Natural killer cell (primary cell): ENCODE results near the gene RAI14. TPM values are rescaled to one million over a fixed set of nuclear protein-coding genes. Genes with fewer than 3 reads are reported as not detected.

ENCODE experiments used
- ATAC-seq, 3 donors: fragments of 150-1000 bp in 2 of 3; fragments of 200-7000 bp in 1 of 3; cut with Tn5 transposase; 1 replicate in 1 of 3; 2 replicates in 2 of 3; pipeline ENCODE4 v1.10.0; 2021; ENCODE audit warnings: mild to moderate bottlenecking in 2 of 3, moderate library complexity in 2 of 3
- DNase-seq, 2 donors: peaks; one replicate each; pipeline versions ENCODE4 v3.0.0 to v3.0.0-alpha.2; 2013 to 2021; ENCODE audit warnings: mixed read lengths in 1 of 2
- H3K27ac ChIP-seq: one replicate; pipeline ENCODE4 v1.5.1; 2013; ENCODE audit warnings: mild to moderate bottlenecking, low read length
- H3K27me3 ChIP-seq: one replicate; pipeline ENCODE4 v1.6.1; 2013; ENCODE audit warnings: low read length; ENCODE audit not compliant: control insufficient read depth, insufficient read depth
- H3K36me3 ChIP-seq: one replicate; pipeline ENCODE4 v1.6.1; 2013; ENCODE audit warnings: low read length; ENCODE audit not compliant: control insufficient read depth, insufficient read depth
- H3K4me1 ChIP-seq: one replicate; pipeline ENCODE4 v1.6.1; 2013; ENCODE audit warnings: low read length; ENCODE audit not compliant: control insufficient read depth, insufficient read depth
- H3K4me3 ChIP-seq: one replicate; pipeline ENCODE4 v1.5.1; 2013; ENCODE audit warnings: low read length
- H3K9me3 ChIP-seq: one replicate; pipeline ENCODE4 v1.6.1; 2013; ENCODE audit warnings: low read length; ENCODE audit not compliant: control insufficient read depth, insufficient read depth
- H3K27ac Mint-ChIP-seq, 2 donors: one replicate each; pipeline ENCODE4 v1.8.0; 2022; ENCODE audit warnings: mild to moderate bottlenecking in 2 of 2, mixed read lengths in 2 of 2, moderate library complexity in 1 of 2
- H3K27me3 Mint-ChIP-seq, 2 donors: one replicate each; pipeline ENCODE4 v1.8.0; 2022; ENCODE audit warnings: low read depth in 2 of 2, mixed read lengths in 2 of 2
- H3K36me3 Mint-ChIP-seq: one replicate; pipeline ENCODE4 v1.8.0; 2022; ENCODE audit warnings: mixed read lengths
- H3K4me1 Mint-ChIP-seq, 2 donors: one replicate each; pipeline ENCODE4 v1.8.0; 2022; ENCODE audit warnings: mixed read lengths in 2 of 2
- H3K4me3 Mint-ChIP-seq: one replicate; pipeline ENCODE4 v1.8.0; 2022; ENCODE audit warnings: mild to moderate bottlenecking, moderate library complexity, mixed read lengths
- H3K9me3 Mint-ChIP-seq, 2 donors: one replicate each; pipeline ENCODE4 v1.8.0; 2022; ENCODE audit warnings: mixed read lengths in 2 of 2
- WGBS: methylation state at CpG from one replicate; pipeline ENCODE4 v1.1.7; 2013; ENCODE audit warnings: missing lambda C conversion rate; ENCODE audit not compliant: insufficient coverage; 5-methylcytosine and 5-hydroxymethylcytosine counted together
- intact Hi-C: fragments of 100-400 bp; cut with micrococcal nuclease; formaldehyde crosslinking; loops from one replicate; pipeline ENCODE4 v1.14.2; 2022
- total RNA-seq, 4 donors: library from RNA; stranded (reverse); fragments of 120-200 nt in 1 of 4; gene quantifications; one replicate each; pipeline versions ENCODE4 v1.2.3 to v1.2.4, GENCODE V29; 2013 to 2022
- TF ChIP-seq, protein P1 (sequence below): fragments of 200-600 bp; IDR thresholded peaks from one replicate; pipeline ENCODE4 v1.8.0; 2022; ENCODE audit warnings: antibody characterized with exemption

The RAI14 gene
- total RNA-seq, 3 donors from 2014 or later (not counting 1 experiment from before 2014, with no cell fraction given), result 0.40 to 2.9 (median 2.8) TPM

DNA sequence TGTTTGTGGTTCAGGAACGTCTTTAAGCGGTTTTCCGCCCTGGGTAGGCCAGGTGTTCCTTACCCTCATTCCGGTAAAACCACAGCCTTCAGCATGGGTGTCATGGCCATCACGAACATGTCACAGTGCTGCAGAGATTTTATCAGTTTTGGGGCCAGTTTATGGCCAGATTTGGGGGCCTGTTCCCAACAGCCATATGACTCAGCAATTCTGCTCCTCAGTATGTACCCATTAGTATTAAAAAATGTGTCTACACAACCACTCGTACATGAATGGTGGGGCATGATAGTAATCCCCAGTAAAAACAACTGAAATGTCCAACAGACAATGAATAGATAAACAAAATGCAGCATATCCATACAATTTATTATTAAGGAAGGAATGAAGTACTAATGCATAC lies 130.9 kb downstream of the RAI14 start:
- peaks cover 0 to 2% of the 10 kb centered on the region in 2 donors for H3K9me3 Mint-ChIP-seq
- ATAC-seq, result no peak
- WGBS, result 76% methylated on average over 5 of the region's 6 CpGs
- no peaks in the 10 kb centered on the region for H3K9me3 ChIP-seq
- H3K27ac ChIP-seq, result no peak overlapping the region
- no peaks in the 10 kb centered on the region for H3K27me3 ChIP-seq
- no peak for DNase-seq
- no peak overlapping the region for H3K27ac Mint-ChIP-seq
- H3K27me3 Mint-ChIP-seq, result peaks cover 2 to 6% of the 10 kb centered on the region in 2 donors
- intact Hi-C loops, result no loop called here
- H3K4me1 Mint-ChIP-seq, result no peaks in the 10 kb centered on the region
- H3K4me1 ChIP-seq, result no peaks in the 10 kb centered on the region
- no peak overlapping the region for H3K4me3 ChIP-seq
- H3K36me3 ChIP-seq, result no peaks in the 10 kb centered on the region
- no peaks in the 10 kb centered on the region for H3K36me3 Mint-ChIP-seq
- TF ChIP-seq, protein P1, sequence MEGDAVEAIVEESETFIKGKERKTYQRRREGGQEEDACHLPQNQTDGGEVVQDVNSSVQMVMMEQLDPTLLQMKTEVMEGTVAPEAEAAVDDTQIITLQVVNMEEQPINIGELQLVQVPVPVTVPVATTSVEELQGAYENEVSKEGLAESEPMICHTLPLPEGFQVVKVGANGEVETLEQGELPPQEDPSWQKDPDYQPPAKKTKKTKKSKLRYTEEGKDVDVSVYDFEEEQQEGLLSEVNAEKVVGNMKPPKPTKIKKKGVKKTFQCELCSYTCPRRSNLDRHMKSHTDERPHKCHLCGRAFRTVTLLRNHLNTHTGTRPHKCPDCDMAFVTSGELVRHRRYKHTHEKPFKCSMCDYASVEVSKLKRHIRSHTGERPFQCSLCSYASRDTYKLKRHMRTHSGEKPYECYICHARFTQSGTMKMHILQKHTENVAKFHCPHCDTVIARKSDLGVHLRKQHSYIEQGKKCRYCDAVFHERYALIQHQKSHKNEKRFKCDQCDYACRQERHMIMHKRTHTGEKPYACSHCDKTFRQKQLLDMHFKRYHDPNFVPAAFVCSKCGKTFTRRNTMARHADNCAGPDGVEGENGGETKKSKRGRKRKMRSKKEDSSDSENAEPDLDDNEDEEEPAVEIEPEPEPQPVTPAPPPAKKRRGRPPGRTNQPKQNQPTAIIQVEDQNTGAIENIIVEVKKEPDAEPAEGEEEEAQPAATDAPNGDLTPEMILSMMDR, result no peak
- no peak overlapping the region for H3K4me3 Mint-ChIP-seq

DNA sequence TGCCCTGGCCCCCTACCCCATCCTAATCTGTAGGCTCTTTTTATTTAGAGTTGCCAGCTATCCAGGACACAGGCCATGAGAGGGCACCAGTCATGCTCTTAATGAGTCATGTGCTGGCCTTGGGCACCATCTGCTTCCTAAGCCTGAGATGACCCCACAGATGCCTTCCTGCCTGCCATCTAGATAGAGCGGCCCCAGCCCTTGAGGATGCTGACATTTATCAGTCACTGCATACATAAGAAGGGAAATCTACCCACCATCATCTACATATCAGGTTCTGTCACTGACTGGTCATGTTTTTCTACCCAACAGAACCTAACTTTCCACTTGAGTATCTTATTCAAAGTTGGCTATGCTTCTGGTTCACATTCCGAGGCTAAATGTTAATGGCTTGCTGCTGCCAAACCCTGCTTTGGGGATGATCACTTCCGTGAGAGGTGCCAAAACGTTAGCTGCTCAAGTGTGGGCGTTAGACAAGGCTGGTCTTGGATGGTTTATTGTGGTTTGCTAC lies 132.9 kb downstream of the RAI14 start:
- Mint-ChIP-seq H3K27ac (no peak overlapping the region), H3K36me3 (no peaks in the 10 kb centered on the region), H3K27me3 (peaks cover 2 to 6% of the 10 kb centered on the region in 2 donors), H3K4me1 (no peaks in the 10 kb centered on the region), H3K9me3 (peaks cover 0 to 2% of the 10 kb centered on the region in 2 donors), H3K4me3 (no peak overlapping the region)
- TF ChIP-seq, protein P1, result no peak
- Histone ChIP-seq H3K4me1 (no peaks in the 10 kb centered on the region), H3K4me3 (no peak overlapping the region), H3K36me3 (no peaks in the 10 kb centered on the region), H3K9me3 (no peaks in the 10 kb centered on the region), H3K27me3 (no peaks in the 10 kb centered on the region), H3K27ac (no peak overlapping the region)
- WGBS, result 80% methylated on average over 5 of the region's 5 CpGs
- intact Hi-C loops, result no loop called here
- DNase-seq, result no peak
- ATAC-seq, result no peak

DNA sequence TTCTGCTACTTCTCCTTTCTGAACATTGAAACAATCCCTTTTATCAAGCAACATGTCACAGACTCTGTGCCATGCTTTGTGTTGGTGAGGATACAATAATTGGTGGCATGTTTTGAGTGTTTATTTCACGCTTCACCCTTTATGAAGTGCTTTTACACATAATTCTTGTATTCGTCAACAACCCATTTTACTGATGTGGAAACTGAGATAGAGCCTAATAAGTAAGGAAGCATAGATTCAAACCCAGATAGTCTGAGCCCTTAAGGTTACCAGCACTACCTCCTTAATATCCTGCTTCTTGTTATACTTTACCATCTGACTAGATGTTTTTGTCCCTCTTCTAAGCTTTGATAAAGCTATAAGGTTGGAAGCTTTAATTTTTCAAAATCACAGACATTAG lies 133.5 kb downstream of the RAI14 start:
- Mint-ChIP-seq H3K36me3 (no peaks in the 10 kb centered on the region), H3K4me3 (no peak overlapping the region), H3K27ac (no peak overlapping the region), H3K9me3 (peaks cover 0 to 2% of the 10 kb centered on the region in 2 donors), H3K4me1 (no peaks in the 10 kb centered on the region), H3K27me3 (peaks cover 2 to 3% of the 10 kb centered on the region in 2 donors)
- intact Hi-C loops, result no loop called here
- H3K36me3 ChIP-seq, result no peaks in the 10 kb centered on the region
- H3K4me1 ChIP-seq, result no peaks in the 10 kb centered on the region
- ATAC-seq, result no peak
- H3K27me3 ChIP-seq, result no peaks in the 10 kb centered on the region
- no peaks in the 10 kb centered on the region for H3K9me3 ChIP-seq
- no peak for DNase-seq
- no CpG with 5 or more reads among the region's 2 CpGs for WGBS
- TF ChIP-seq, protein P1, result no peak
- no peak overlapping the region for H3K4me3 ChIP-seq
- no peak overlapping the region for H3K27ac ChIP-seq

DNA sequence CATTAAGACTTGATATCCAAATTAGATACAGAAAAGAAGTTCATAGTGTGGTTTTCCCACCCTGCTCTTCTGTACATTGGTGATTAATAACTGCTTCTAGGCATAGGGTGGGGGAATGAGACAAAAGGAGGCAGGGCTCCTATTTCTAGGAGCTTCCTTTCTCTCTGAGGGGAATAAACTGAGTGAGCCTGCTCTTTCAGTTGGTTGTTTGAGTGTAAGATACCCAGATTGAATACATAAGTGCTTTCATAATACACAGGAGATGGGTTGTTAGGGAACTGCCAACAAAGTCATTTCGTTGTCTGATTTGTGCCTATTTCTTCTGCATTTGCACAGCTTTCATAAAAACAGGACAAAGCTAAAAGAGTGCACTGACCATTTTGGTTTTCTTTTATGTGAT lies 133.9 kb downstream of the RAI14 start:
- DNase-seq (no peak), ATAC-seq (no peak)
- 79% methylated on average over 1 of the region's 1 CpG for WGBS
- Mint-ChIP-seq H3K27me3 (peaks cover 0 to 2% of the 10 kb centered on the region in 2 donors), H3K4me3 (no peak overlapping the region), H3K27ac (no peak overlapping the region), H3K4me1 (no peaks in the 10 kb centered on the region), H3K36me3 (no peaks in the 10 kb centered on the region), H3K9me3 (peaks cover 0 to 2% of the 10 kb centered on the region in 2 donors)
- H3K9me3 ChIP-seq, result no peaks in the 10 kb centered on the region
- no peaks in the 10 kb centered on the region for H3K36me3 ChIP-seq
- no peaks in the 10 kb centered on the region for H3K27me3 ChIP-seq
- H3K4me1 ChIP-seq, result no peaks in the 10 kb centered on the region
- H3K27ac ChIP-seq, result no peak overlapping the region
- TF ChIP-seq, protein P1, result no peak
- H3K4me3 ChIP-seq, result no peak overlapping the region
- intact Hi-C loops, result no loop called here
